Mucosa of descending colon (tissue), 3 donors: ENCODE data around the gene NPHP4. TPM values are rescaled to one million over a fixed set of nuclear protein-coding genes. Genes with fewer than 3 reads are reported as not detected.

Experiments used
- ATAC-seq: fragments of 200-7000 bp; cut with Tn5 transposase; one replicate; pipeline ENCODE4 v1.9.1; 2020; ENCODE audit warnings: mild to moderate bottlenecking, moderate library complexity
- DNase-seq, 3 donors: peaks; one replicate each; pipeline ENCODE4 v3.0.0-alpha.2; 2020
- H3K36me3 ChIP-seq: fragments of 200-600 bp; one replicate; pipeline ENCODE4 v1.8.0; 2021; ENCODE audit warnings: low read depth, mild to moderate bottlenecking
- H3K4me1 ChIP-seq: fragments of 200-600 bp; one replicate; pipeline ENCODE4 v1.8.0; 2021; ENCODE audit warnings: low read depth, mild to moderate bottlenecking
- H3K4me3 ChIP-seq: fragments of 200-600 bp; one replicate; pipeline ENCODE4 v1.8.0; 2021; ENCODE audit warnings: mild to moderate bottlenecking
- H3K9me3 ChIP-seq: fragments of 200-600 bp; one replicate; pipeline ENCODE4 v1.8.0; 2021; ENCODE audit warnings: mild to moderate bottlenecking
- CTCF ChIP-seq: fragments of 200-600 bp; IDR thresholded peaks from one replicate; pipeline ENCODE4 v1.8.0; 2022; ENCODE audit warnings: antibody characterized with exemption, mild to moderate bottlenecking
- intact Hi-C, 2 donors: fragments of 100-400 bp; cut with DNase I in 1 of 2; cut with micrococcal nuclease in 1 of 2; formaldehyde crosslinking; loops; one replicate each; pipeline versions ENCODE4 v1.11.0 to v1.11.1; 2022; cut with DNase I, micrococcal nuclease
- total RNA-seq, 3 donors: library from RNA; stranded (reverse); fragmentation: NEBNext Ultra II Directional in 2 of 3; extraction: Animal tissue kit (Norgen Biotek cat#: 25700) in 2 of 3; gene quantifications; one replicate each; pipeline versions ENCODE4 v1.2.1 to v1.2.4, GENCODE V29; 2021 to 2023
- donor health status: DM: no; HTN: no; CAD: no; lungs with moderate emphysema.
- donor health status: DM: no; HTN: no; CAD: no.
- donor health status: DM: no; HTN: yes; CAD: no.

Gene NPHP4
- total RNA-seq, 3 donors from 2014 or later = 7.5 to 12.2 (median 10.3) TPM

GRCh38 chr1:5876094-5876650 lies 116.1 kb downstream of the NPHP4 start:
- no peak for TF ChIP-seq CTCF
- H3K4me1 ChIP-seq = no peaks in the 10 kb centered on the region
- DNase-seq (no peak), ATAC-seq (no peak)
- no peak overlapping the region for H3K4me3 ChIP-seq
- H3K36me3 ChIP-seq = no peaks in the 10 kb centered on the region
- no peaks in the 10 kb centered on the region for H3K9me3 ChIP-seq
- intact Hi-C loops = no loop called here

DNA sequence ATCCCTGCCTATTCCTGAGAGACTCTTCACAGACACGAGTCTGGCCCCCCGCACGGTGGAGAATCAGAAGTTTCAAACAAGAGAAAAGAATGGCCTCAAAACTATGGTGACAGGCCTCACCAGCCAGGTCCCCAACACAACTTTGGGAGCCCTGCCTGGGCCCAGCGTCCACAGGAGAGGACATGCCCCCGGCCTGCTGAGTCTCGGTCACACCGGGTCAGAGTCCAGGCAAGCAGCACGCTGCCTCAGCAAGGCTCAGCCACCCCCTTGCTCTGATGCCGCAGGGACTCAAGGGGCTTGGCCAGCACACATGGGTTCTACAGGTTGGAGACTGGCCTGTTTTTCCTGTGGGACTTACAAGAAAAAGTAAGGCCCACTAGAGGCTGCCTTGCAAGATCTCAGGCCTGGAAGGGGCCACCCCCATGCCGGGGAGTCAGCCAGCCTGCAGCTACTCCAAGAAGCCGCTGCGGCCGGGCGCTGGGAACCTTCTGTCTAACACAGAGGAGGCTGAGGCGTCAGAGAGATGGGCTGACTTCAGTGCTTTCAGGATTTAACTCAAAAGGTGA lies 116.8 kb downstream of the NPHP4 start:
- TF ChIP-seq CTCF = no peak
- Histone ChIP-seq H3K9me3 (no peaks in the 10 kb centered on the region), H3K4me3 (no peak overlapping the region), H3K4me1 (no peaks in the 10 kb centered on the region), H3K36me3 (no peaks in the 10 kb centered on the region)
- ATAC-seq = no peak
- intact Hi-C loops = no loop called here
- no peak for DNase-seq

DNA sequence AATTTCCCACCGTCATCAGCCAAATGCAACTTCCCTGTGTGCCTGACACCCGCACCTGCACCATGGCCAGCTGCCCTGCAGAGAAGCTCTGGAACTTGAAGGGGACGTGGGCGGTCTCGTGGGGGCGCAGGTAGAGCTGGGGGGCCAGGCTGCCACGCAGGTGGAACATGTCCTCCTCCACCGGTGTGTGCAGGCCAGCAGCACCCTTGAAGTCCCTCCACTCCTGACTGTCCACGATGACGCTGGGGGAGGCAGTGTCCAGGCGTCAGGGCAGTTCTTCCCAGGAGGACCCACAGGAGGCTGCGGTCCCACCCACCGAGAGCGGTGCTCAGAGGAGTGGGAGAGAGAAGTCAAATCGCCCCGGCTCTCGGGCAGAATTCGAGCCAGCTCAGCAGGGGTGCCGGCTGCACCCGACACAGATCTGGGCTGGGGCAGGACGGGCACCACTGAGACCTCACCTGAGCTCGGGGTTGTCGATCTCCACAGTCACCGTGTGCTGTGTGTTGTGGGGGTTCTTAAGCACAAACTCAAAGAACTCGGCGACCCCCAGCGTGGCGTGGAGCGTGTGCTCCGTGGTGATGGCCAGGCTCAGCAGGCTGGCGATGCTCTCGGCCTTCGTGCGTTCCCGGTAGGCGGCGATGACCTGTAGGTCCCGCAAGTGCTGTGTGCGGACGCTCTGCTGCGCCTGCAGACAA lies 117.7 kb downstream of the NPHP4 start:
- no peak for TF ChIP-seq CTCF
- no peaks in the 10 kb centered on the region for H3K36me3 ChIP-seq
- no peak for ATAC-seq
- no peak for DNase-seq
- no peaks in the 10 kb centered on the region for H3K9me3 ChIP-seq
- H3K4me3 ChIP-seq = no peak overlapping the region
- intact Hi-C loops = no loop called here
- no peaks in the 10 kb centered on the region for H3K4me1 ChIP-seq

DNA sequence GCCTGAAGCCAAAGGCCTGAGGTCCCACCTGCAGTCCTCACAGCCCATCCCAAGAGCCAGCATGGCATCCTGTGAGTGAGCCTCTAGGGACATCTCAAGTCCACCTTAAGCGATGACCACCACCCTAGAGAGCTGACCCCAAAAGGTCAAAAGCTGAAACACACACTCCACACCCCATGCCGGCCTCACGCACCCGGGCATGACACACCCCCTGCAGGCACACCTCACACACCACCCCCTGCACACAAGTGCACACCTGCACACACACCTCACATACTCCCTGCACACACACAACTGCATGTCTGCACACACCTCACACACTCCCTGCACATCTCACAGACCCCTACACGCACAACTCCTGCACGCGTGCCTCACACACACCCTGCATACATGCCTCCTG lies 118.7 kb downstream of the NPHP4 start:
- intact Hi-C loops = no loop called here
- TF ChIP-seq CTCF = no peak
- no peaks in the 10 kb centered on the region for H3K36me3 ChIP-seq
- no peak overlapping the region for H3K4me3 ChIP-seq
- H3K4me1 ChIP-seq = no peaks in the 10 kb centered on the region
- H3K9me3 ChIP-seq = no peaks in the 10 kb centered on the region
- DNase-seq (no peak), ATAC-seq (no peak)

- DNase-seq (no peak), ATAC-seq (no peak)
- H3K4me3 ChIP-seq = no peak overlapping the region
- intact Hi-C loops = no loop called here
- no peaks in the 10 kb centered on the region for H3K9me3 ChIP-seq
- H3K36me3 ChIP-seq = no peaks in the 10 kb centered on the region
- H3K4me1 ChIP-seq = no peaks in the 10 kb centered on the region
- no peak for TF ChIP-seq CTCF
Measured at GRCh38 chr1:5872886-5873285, 119.3 kb downstream of the NPHP4 start.
